ENCODE measurements around the gene FBXL20. TPM values are rescaled to one million over a fixed set of nuclear protein-coding genes. Genes with fewer than 3 reads are reported as not detected.

The FBXL20 gene
- total and polyA plus RNA-seq, 4 donors: 1.6 to 8.4 (median 5.2) TPM

DNA sequence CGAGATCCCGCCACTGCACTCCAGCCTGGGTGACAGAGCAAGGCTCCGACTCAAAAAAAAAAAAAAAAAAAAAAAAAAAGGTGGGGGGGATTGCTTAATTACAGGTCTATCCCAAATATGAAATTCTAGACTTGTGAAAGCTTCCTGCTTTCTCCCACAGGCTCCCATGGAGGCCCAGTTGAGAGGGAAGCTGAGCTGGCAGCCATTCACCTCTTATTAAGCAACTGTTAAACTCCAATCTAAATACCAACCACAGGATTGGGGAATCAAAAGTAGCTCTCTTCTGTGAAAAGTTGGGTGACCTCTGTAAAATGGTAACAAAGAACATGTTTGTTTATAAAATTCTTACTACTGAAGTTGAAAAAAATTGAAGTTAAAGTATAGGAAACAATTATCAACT is 129.9 kb downstream of the FBXL20 start:
- no peaks in the 10 kb centered on the region for H3K27me3 ChIP-seq (ENCODE audit: control insufficient read depth in 4 of 4, insufficient read depth in 4 of 4, low read length in 3 of 4)
- H3K9ac ChIP-seq (ENCODE audit: low read depth in 1 of 2, low read length in 2 of 2): no peak overlapping the region
- H3K4me3 ChIP-seq (ENCODE audit: low read depth in 1 of 3, low read length in 3 of 3): no peak overlapping the region
- H3K4me1 ChIP-seq (ENCODE audit: control insufficient read depth in 4 of 4, insufficient read depth in 4 of 4, low read length in 3 of 4): no peaks in the 10 kb centered on the region
- TF ChIP-seq HNF4G (IDR thresholded peaks at IDR 0.05) (no peak), TAF1 (conservative IDR thresholded peaks at IDR 0.05) (no peak), RXRA (IDR thresholded peaks at IDR 0.05) (no peak), GABPA (IDR thresholded peaks at IDR 0.05 in 1 of 2, conservative IDR thresholded peaks at IDR 0.05 in 1 of 2) (no peak), NR2F2 (IDR thresholded peaks at IDR 0.05) (no peak), RAD21 (IDR thresholded peaks at IDR 0.05) (no peak), HNF4A (conservative IDR thresholded peaks at IDR 0.05) (no peak), JUND (IDR thresholded peaks at IDR 0.05) (no peak), SP1 (IDR thresholded peaks at IDR 0.05) (no peak), YY1 (IDR thresholded peaks at IDR 0.05) (no peak), FOXA1 (IDR thresholded peaks at IDR 0.05) (no peak), FOXA2 (IDR thresholded peaks at IDR 0.05) (no peak), EGR1 (IDR thresholded peaks at IDR 0.05; ENCODE audit: low read depth in 2 of 2) (no peak)
- TF ChIP-seq, protein P1, sequence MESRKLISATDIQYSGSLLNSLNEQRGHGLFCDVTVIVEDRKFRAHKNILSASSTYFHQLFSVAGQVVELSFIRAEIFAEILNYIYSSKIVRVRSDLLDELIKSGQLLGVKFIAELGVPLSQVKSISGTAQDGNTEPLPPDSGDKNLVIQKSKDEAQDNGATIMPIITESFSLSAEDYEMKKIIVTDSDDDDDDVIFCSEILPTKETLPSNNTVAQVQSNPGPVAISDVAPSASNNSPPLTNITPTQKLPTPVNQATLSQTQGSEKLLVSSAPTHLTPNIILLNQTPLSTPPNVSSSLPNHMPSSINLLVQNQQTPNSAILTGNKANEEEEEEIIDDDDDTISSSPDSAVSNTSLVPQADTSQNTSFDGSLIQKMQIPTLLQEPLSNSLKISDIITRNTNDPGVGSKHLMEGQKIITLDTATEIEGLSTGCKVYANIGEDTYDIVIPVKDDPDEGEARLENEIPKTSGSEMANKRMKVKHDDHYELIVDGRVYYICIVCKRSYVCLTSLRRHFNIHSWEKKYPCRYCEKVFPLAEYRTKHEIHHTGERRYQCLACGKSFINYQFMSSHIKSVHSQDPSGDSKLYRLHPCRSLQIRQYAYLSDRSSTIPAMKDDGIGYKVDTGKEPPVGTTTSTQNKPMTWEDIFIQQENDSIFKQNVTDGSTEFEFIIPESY (IDR thresholded peaks at IDR 0.05): no peak
- TF ChIP-seq, protein P2, sequence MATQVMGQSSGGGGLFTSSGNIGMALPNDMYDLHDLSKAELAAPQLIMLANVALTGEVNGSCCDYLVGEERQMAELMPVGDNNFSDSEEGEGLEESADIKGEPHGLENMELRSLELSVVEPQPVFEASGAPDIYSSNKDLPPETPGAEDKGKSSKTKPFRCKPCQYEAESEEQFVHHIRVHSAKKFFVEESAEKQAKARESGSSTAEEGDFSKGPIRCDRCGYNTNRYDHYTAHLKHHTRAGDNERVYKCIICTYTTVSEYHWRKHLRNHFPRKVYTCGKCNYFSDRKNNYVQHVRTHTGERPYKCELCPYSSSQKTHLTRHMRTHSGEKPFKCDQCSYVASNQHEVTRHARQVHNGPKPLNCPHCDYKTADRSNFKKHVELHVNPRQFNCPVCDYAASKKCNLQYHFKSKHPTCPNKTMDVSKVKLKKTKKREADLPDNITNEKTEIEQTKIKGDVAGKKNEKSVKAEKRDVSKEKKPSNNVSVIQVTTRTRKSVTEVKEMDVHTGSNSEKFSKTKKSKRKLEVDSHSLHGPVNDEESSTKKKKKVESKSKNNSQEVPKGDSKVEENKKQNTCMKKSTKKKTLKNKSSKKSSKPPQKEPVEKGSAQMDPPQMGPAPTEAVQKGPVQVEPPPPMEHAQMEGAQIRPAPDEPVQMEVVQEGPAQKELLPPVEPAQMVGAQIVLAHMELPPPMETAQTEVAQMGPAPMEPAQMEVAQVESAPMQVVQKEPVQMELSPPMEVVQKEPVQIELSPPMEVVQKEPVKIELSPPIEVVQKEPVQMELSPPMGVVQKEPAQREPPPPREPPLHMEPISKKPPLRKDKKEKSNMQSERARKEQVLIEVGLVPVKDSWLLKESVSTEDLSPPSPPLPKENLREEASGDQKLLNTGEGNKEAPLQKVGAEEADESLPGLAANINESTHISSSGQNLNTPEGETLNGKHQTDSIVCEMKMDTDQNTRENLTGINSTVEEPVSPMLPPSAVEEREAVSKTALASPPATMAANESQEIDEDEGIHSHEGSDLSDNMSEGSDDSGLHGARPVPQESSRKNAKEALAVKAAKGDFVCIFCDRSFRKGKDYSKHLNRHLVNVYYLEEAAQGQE (IDR thresholded peaks at IDR 0.05): no peak
- TF ChIP-seq, protein P3, sequence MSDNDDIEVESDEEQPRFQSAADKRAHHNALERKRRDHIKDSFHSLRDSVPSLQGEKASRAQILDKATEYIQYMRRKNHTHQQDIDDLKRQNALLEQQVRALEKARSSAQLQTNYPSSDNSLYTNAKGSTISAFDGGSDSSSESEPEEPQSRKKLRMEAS (IDR thresholded peaks at IDR 0.05): no peak
- TF ChIP-seq, protein P4, sequence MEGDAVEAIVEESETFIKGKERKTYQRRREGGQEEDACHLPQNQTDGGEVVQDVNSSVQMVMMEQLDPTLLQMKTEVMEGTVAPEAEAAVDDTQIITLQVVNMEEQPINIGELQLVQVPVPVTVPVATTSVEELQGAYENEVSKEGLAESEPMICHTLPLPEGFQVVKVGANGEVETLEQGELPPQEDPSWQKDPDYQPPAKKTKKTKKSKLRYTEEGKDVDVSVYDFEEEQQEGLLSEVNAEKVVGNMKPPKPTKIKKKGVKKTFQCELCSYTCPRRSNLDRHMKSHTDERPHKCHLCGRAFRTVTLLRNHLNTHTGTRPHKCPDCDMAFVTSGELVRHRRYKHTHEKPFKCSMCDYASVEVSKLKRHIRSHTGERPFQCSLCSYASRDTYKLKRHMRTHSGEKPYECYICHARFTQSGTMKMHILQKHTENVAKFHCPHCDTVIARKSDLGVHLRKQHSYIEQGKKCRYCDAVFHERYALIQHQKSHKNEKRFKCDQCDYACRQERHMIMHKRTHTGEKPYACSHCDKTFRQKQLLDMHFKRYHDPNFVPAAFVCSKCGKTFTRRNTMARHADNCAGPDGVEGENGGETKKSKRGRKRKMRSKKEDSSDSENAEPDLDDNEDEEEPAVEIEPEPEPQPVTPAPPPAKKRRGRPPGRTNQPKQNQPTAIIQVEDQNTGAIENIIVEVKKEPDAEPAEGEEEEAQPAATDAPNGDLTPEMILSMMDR (IDR thresholded peaks at IDR 0.05; ENCODE audit: low read depth, low read length, missing input control): no peak
- TF ChIP-seq, protein P5, sequence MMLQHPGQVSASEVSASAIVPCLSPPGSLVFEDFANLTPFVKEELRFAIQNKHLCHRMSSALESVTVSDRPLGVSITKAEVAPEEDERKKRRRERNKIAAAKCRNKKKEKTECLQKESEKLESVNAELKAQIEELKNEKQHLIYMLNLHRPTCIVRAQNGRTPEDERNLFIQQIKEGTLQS (IDR thresholded peaks at IDR 0.05): no peak
- no peak overlapping the region for H3K27ac ChIP-seq (ENCODE audit: low read depth in 1 of 2, low read length in 2 of 2)
- no peak for DNase-seq (ENCODE audit: low spot score)
- 93% methylated on average over 3 of the region's 3 CpGs for WGBS
- H3K9me3 ChIP-seq (ENCODE audit: control insufficient read depth in 4 of 4, low read length in 3 of 4): no peaks in the 10 kb centered on the region
- H3K36me3 ChIP-seq (ENCODE audit: control insufficient read depth in 4 of 4, insufficient read depth in 3 of 4, low read depth in 1 of 4, low read length in 3 of 4): peaks cover 3 to 20% (median 13%) of the 10 kb centered on the region in 4 donors

Measured in liver (tissue), 9 donors.